ENCODE data around the gene SLC25A17.
"Not testable (repeated sequence)": the region's sequence is repeated elsewhere in the genome, so short reads cannot be mapped to it uniquely, and the experiment has no call there.

The SLC25A17 gene, protein sequence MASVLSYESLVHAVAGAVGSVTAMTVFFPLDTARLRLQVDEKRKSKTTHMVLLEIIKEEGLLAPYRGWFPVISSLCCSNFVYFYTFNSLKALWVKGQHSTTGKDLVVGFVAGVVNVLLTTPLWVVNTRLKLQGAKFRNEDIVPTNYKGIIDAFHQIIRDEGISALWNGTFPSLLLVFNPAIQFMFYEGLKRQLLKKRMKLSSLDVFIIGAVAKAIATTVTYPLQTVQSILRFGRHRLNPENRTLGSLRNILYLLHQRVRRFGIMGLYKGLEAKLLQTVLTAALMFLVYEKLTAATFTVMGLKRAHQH

GRCh38 chr22:40818747-40819598 lies at the start of gene SLC25A17:
TSS of gene SLC25A17 (minus strand) at chr22:40819346. CDS start at chr22:40819248, 98 bp downstream.
- TF ChIP-seq, protein P1, sequence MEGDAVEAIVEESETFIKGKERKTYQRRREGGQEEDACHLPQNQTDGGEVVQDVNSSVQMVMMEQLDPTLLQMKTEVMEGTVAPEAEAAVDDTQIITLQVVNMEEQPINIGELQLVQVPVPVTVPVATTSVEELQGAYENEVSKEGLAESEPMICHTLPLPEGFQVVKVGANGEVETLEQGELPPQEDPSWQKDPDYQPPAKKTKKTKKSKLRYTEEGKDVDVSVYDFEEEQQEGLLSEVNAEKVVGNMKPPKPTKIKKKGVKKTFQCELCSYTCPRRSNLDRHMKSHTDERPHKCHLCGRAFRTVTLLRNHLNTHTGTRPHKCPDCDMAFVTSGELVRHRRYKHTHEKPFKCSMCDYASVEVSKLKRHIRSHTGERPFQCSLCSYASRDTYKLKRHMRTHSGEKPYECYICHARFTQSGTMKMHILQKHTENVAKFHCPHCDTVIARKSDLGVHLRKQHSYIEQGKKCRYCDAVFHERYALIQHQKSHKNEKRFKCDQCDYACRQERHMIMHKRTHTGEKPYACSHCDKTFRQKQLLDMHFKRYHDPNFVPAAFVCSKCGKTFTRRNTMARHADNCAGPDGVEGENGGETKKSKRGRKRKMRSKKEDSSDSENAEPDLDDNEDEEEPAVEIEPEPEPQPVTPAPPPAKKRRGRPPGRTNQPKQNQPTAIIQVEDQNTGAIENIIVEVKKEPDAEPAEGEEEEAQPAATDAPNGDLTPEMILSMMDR (IDR thresholded peaks at IDR 0.05; ENCODE audit: low read depth, low read length) = peak; percentile 52
- peak; percentile 30 for DNase-seq (ENCODE audit: extremely low read depth, low read depth)

DNA sequence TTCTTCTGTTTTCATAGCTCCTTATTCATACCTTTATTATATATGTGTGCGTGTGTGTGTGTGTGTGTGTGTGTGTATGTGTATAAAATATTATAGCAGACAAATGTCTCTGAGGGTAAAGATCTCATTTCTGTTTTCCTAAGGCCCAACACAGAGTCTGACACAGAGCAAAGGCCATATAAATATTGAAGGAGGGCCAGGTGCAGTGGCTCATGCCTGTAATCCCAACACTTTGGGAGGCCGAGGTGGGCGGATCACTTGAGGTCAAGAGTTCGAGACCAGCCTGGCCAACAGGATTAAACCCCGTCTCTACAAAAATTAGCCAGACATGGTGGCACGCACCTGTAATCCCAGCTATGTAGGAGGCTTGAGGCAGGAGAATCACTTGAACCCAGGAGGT lies 49.2 kb upstream of the SLC25A17 start:
- DNase-seq (ENCODE audit: extremely low read depth, low read depth) = not testable (repeated sequence)

GRCh38 chr22:40867109-40867508 lies 48.0 kb upstream of the SLC25A17 start:
- TF ChIP-seq, protein P1 (IDR thresholded peaks at IDR 0.05; ENCODE audit: low read depth, low read length) = no peak
- no peak for DNase-seq (ENCODE audit: extremely low read depth, low read depth)

DNA sequence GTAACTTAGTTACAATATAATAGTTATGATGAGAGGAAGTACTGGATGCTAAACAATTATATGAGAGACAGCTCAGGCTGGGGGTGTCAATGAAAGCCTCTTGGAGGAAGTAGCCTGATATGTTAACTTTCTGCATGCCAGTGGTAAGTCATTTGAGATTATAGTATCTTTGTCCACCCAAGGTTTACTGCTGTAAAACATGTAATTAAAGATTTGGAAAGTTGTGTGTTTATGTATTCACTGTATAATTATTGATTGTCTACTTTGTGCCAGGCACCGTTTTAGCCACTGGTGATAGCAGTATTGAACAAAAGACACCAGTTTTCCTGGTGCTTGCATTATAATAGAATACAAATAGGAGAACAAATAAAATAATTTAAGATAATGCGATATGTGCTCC lies 43.4 kb upstream of the SLC25A17 start:
- no peak for DNase-seq (ENCODE audit: extremely low read depth, low read depth)

DNA sequence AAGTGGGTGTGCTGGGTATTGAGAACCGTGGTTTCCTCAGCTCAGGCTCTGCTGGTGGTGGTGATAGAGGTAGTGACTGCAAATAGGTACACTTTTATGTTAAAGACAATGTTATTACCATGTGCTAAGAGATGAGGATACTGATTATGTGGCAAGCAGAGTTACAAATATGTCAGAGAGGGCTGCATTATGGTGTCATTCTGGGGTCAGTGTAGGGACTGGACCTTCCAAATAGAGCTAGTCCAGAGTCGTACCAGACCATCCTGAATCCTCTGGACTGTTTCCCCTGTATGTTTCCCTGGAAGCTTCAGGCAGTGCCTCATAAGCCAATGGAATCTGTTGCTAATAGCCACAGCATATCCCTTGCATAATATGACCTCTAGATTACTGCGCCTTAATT lies 42.9 kb upstream of the SLC25A17 start, which contains the start of gene DNAJB7:
TSS of gene DNAJB7 (minus strand) at position 101 of the 400 bp plus-strand sequence. CDS start 119 bp downstream, outside the sequence.
- DNase-seq (ENCODE audit: extremely low read depth, low read depth) = no peak
- TF ChIP-seq, protein P1 (IDR thresholded peaks at IDR 0.05; ENCODE audit: low read depth, low read length) = no peak

More for the DNA sequence above, 43.4 kb upstream of the SLC25A17 start:
- TF ChIP-seq, protein P1 (IDR thresholded peaks at IDR 0.05; ENCODE audit: low read depth, low read length) = no peak

GRCh38 chr22:40857309-40857855 lies 38.2 kb upstream of the SLC25A17 start:
- TF ChIP-seq, protein P1 (IDR thresholded peaks at IDR 0.05; ENCODE audit: low read depth, low read length) = no peak
- DNase-seq (ENCODE audit: extremely low read depth, low read depth) = no peak

GRCh38 chr22:40856513-40857308 lies 37.6 kb upstream of the SLC25A17 start, which contains the start of the genes ST13 and XPNPEP3:
TSS of gene ST13 (minus strand) at chr22:40856639. CDS start at chr22:40856540, 99 bp downstream.
TSS of gene XPNPEP3 (plus strand) at chr22:40857148. CDS start at chr22:40857182, 34 bp downstream.
- TF ChIP-seq, protein P1 (IDR thresholded peaks at IDR 0.05; ENCODE audit: low read depth, low read length) = peak; percentile 20
- peak; percentile 91 for DNase-seq (ENCODE audit: extremely low read depth, low read depth)
